Psoas muscle (tissue), 8 donors: ENCODE results near the gene SH3RF1. TPM values are rescaled to one million over a fixed set of nuclear protein-coding genes. Genes with fewer than 3 reads are reported as not detected.

ENCODE experiments used
- ATAC-seq, 4 donors: fragments of 200-7000 bp; cut with Tn5 transposase; one replicate each; pipeline ENCODE4 v1.9.1; 2020; ENCODE audit warnings: moderate library complexity in 3 of 4, mild to moderate bottlenecking in 2 of 4
- DNase-seq, 2 donors: peaks; one replicate each; pipeline ENCODE4 v3.0.0-alpha.2; 2020
- H3K27ac ChIP-seq: fragments of 200-600 bp; one replicate; pipeline ENCODE4 v1.8.0; 2022
- H3K27me3 ChIP-seq, 3 donors: fragments of 200-600 bp in 1 of 3; one replicate each; pipeline versions ENCODE4 v1.6.1 to v1.8.0; 2013 to 2022; ENCODE audit warnings: low read length in 2 of 3, mild to moderate bottlenecking in 2 of 3, moderate library complexity in 1 of 3; ENCODE audit not compliant: insufficient read depth in 3 of 3
- H3K36me3 ChIP-seq, 2 donors: fragments of 200-600 bp in 1 of 2; one replicate each; pipeline versions ENCODE4 v1.6.1 to v1.8.0; 2013 to 2022; ENCODE audit warnings: low read depth in 1 of 2, mild to moderate bottlenecking in 1 of 2, moderate library complexity in 1 of 2; ENCODE audit not compliant: insufficient read depth in 1 of 2
- H3K4me1 ChIP-seq: fragments of 200-600 bp; one replicate; pipeline ENCODE4 v1.8.0; 2022
- H3K4me3 ChIP-seq: fragments of 200-600 bp; one replicate; pipeline ENCODE4 v1.8.0; 2022; ENCODE audit warnings: mild to moderate bottlenecking
- H3K9me3 ChIP-seq: fragments of 200-600 bp; one replicate; pipeline ENCODE4 v1.8.0; 2022
- CTCF ChIP-seq: fragments of 200-600 bp; IDR thresholded peaks from one replicate; pipeline ENCODE4 v1.8.0; 2022; ENCODE audit warnings: antibody characterized with exemption
- WGBS, 3 donors: extraction: QIAGEN DNeasy Blood & Tissue Kit; methylation state at CpG; one replicate each; pipeline versions ENCODE4 v1.1.6 to v1.1.7; 2013; 5-methylcytosine and 5-hydroxymethylcytosine counted together
- intact Hi-C, 2 donors: fragments of 100-400 bp; cut with DNase I; formaldehyde crosslinking; loops; one replicate each; pipeline versions ENCODE4 v1.11.0 to v1.14.2; 2022
- polyA plus RNA-seq, 3 donors: library from polyadenylated mRNA; stranded (reverse); fragments of 200-250 nt; gene quantifications; one replicate each; pipeline ENCODE4 v1.2.3, GENCODE V29; 2013
- total RNA-seq, 4 donors: library from RNA; stranded (reverse); fragmentation: NEBNext Ultra II Directional in 2 of 4; extraction: Animal tissue kit (Norgen Biotek cat#: 25700) in 2 of 4; gene quantifications; one replicate each; pipeline versions ENCODE4 v1.2.1 to v1.2.4, GENCODE V29; 2021 to 2023
- donor health status: healthy with polysubstance abuse.
- donor health status: DM: no; HTN: no; CAD: no; lungs with moderate emphysema.
- donor health status: Bipolar disorder and iron deficiency.
- donor health status: healthy.
- donor health status: DM: yes; HTN: yes; CAD: no.
- donor health status: DM: no; HTN: no; CAD: no.
- donor health status: DM: no; HTN: no; CAD: no.
- donor health status: DM: yes; HTN: yes; CAD: no.

The SH3RF1 gene
- total and polyA plus RNA-seq, 7 donors = 4.8 to 35.9 (median 19.2) TPM

- H3K27ac ChIP-seq = peak overlapping the region; percentile 47
- DNase-seq (no peak), ATAC-seq (peak in 3 of 4 donors; percentile 40 to 64 (median 62))
- H3K9me3 ChIP-seq = no peaks in the 10 kb centered on the region
- H3K4me3 ChIP-seq = peak overlapping the region; percentile 26
- intact Hi-C loops = no loop called here
- WGBS, 3 donors = 6 to 14% (median 9%) methylated on average over 2 of the region's 2 CpGs
- peaks cover 0 to 2% of the 10 kb centered on the region in 2 donors for H3K36me3 ChIP-seq
- H3K4me1 ChIP-seq = peaks cover 17% of the 10 kb centered on the region
- TF ChIP-seq CTCF = no peak
- H3K27me3 ChIP-seq = no peaks in the 10 kb centered on the region
Measured at GRCh38 chr4:169080981-169081380, 189.8 kb downstream of the SH3RF1 start.

DNA sequence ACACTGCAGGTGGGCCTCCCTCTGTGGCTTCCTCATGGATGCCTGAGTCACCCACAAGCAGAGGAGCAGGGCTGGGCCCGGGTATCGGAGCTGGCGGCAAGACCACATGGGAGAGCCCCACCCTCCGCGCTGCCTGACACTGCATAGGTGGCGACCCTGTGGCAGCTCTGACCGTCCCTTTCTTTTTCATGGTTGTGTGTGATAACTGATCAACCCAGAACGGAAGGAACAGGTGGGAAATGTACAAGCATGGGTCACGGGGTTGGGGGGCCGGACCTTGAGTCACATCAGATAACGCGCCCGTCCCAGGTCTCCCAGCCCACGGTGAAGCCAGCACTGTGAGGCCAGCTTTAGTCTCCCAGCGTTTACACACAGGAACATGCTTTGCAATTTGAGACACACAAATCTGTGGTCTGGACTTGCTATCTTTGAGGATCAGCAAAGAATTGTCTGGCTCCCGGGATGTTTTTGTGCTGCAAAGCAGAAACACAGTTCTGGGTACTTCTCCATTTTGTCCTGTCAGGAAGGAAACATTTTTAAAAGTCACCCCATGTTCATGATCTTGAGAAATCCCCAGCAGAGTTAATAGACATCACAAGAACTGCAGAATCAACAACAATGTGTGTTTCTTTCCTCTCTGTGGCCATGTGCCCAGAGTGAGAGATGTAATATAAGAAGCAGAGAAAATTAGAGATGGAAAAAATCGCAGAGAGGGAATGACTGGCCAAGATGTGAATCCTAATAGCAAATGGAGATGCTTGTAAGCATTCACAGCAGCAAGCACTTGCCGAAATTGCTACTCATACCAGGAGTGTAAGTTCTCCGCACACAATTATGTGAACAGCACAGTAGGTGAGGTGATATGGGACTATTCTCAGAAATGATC lies 190.6 kb downstream of the SH3RF1 start:
- H3K9me3 ChIP-seq = no peaks in the 10 kb centered on the region
- peak; percentile 58 to 77 (median 69) for ATAC-seq
- H3K4me3 ChIP-seq = peak overlapping the region; percentile 26
- DNase-seq = peak; percentile 40 to 72
- peaks cover 17% of the 10 kb centered on the region for H3K4me1 ChIP-seq
- H3K27me3 ChIP-seq = no peaks in the 10 kb centered on the region
- intact Hi-C loops = no loop called here
- no peak for TF ChIP-seq CTCF
- peak overlapping the region; percentile 47 for H3K27ac ChIP-seq
- H3K36me3 ChIP-seq = no peaks in the 10 kb centered on the region
- 6 to 13% (median 13%) methylated on average over 19 of the region's 19 CpGs for WGBS, 3 donors

- no peak overlapping the region for H3K4me3 ChIP-seq
- no peak for ATAC-seq
- WGBS, 3 donors = 84 to 86% (median 86%) methylated on average over 7 of the region's 7 CpGs
Measured at GRCh38 chr4:169074117-169074516, 196.6 kb downstream of the SH3RF1 start.

DNA sequence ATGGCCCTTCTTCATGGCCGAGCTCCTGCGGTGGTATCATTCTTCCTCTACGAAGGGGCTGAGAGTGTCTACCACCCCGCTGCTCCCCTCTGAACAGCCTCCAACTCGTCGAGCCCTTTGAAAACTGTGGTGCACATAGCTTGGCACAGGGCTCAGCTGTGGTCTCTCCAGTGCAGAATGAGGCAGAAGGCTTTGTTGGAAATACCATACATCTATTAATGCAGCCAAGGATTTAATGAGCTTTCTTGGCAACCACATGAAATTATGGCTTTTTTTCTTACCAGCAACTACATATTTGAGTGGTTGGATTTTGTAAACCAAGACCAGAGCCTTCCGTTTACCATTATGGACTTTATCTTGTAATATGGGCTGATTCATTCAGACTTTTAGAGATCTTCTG lies 199.0 kb downstream of the SH3RF1 start:
- Histone ChIP-seq H3K36me3 (no peaks in the 10 kb centered on the region), H3K27ac (no peak overlapping the region), H3K27me3 (no peaks in the 10 kb centered on the region), H3K4me1 (no peaks in the 10 kb centered on the region), H3K9me3 (no peaks in the 10 kb centered on the region), H3K4me3 (no peak overlapping the region)
- DNase-seq (no peak), ATAC-seq (no peak)
- no peak for TF ChIP-seq CTCF
- intact Hi-C loops = no loop called here
- 59 to 78% (median 63%) methylated on average over 6 to 7 of the region's 7 CpGs for WGBS, 3 donors

More at GRCh38 chr4:169074117-169074516, 196.6 kb downstream of the SH3RF1 start:
- no peak for DNase-seq
- TF ChIP-seq CTCF = no peak
- no peaks in the 10 kb centered on the region for H3K9me3 ChIP-seq
- intact Hi-C loops = no loop called here
- H3K36me3 ChIP-seq = no peaks in the 10 kb centered on the region
- H3K27me3 ChIP-seq = no peaks in the 10 kb centered on the region
- no peaks in the 10 kb centered on the region for H3K4me1 ChIP-seq
- no peak overlapping the region for H3K27ac ChIP-seq
